OCI-LY7 (cell line): ENCODE measurements around the gene MEAK7. TPM values are rescaled to one million over a fixed set of nuclear protein-coding genes. Genes with fewer than 3 reads are reported as not detected.

ENCODE experiments used
- BruUV-seq: library from RNA; stranded (reverse); fragments of 400-500 nt; replicated peaks from 2 replicates; lab custom pipeline; 2021; lab: Mats Ljungman, UMichigan
- CTCF ChIA-PET: fragments of 300-600 bp; sonication (Branson Sonifier 250); formaldehyde crosslinking; loops from one replicate; lab custom pipeline; 2022; ENCODE audit warnings: antibody characterized with exemption; ENCODE audit not compliant: unreplicated experiment; lab: Charles Lee
- POLR2A ChIA-PET: fragments of 300-600 bp; sonication (Branson Sonifier 250); formaldehyde crosslinking; loops from one replicate; lab custom pipeline; 2022; ENCODE audit warnings: antibody characterized with exemption; lab: Charles Lee
- DNase-seq: peaks from one replicate; pipeline ENCODE4 v3.0.0-alpha.2; 2015; ENCODE audit warnings: low spot score
- H2AFZ ChIP-seq: fragments of 200-600 bp; sonication (generic), shearing (Covaris generic); 2 replicates; pipeline ENCODE4 v1.6.1; 2014; ENCODE audit warnings: mild to moderate bottlenecking, antibody characterized with exemption, low read length, moderate library complexity
- H3K27ac ChIP-seq: fragments of 200-600 bp; sonication (generic); 2 replicates; pipeline ENCODE4 v1.5.1; 2014; ENCODE audit warnings: mixed run types, low read depth, mild to moderate bottlenecking, moderate library complexity, low read length, inconsistent platforms; ENCODE audit not compliant: poor library complexity, severe bottlenecking
- H3K36me3 ChIP-seq: fragments of 200-600 bp; sonication (generic); 2 replicates; pipeline ENCODE4 v1.6.1; 2014; ENCODE audit warnings: mild to moderate bottlenecking, antibody characterized with exemption, low read length, moderate library complexity, mixed read lengths; ENCODE audit not compliant: insufficient read depth
- H3K4me1 ChIP-seq: fragments of 200-600 bp; sonication (generic); 2 replicates; pipeline ENCODE4 v1.5.1; 2014; ENCODE audit warnings: mild to moderate bottlenecking, low read length; ENCODE audit not compliant: insufficient read depth, poor library complexity, severe bottlenecking
- H3K4me2 ChIP-seq: fragments of 200-600 bp; sonication (generic); 2 replicates; pipeline ENCODE4 v1.6.1; 2014; ENCODE audit warnings: mild to moderate bottlenecking, low read length
- H3K4me3 ChIP-seq: fragments of 200-600 bp; sonication (generic); 2 replicates; pipeline ENCODE4 v1.5.1; 2014; ENCODE audit warnings: mild to moderate bottlenecking, low read depth, low read length; ENCODE audit not compliant: poor library complexity, severe bottlenecking
- H3K79me2 ChIP-seq: fragments of 200-600 bp; sonication (generic); 2 replicates; pipeline ENCODE4 v1.6.1; 2016; ENCODE audit warnings: low read depth, mild to moderate bottlenecking, low read length, moderate library complexity, mixed read lengths; ENCODE audit not compliant: insufficient read depth
- H3K9me2 ChIP-seq: fragments of 200-600 bp; sonication (generic); 2 replicates; pipeline ENCODE4 v1.6.1; 2016; ENCODE audit warnings: mild to moderate bottlenecking, low read length, mixed read lengths; ENCODE audit not compliant: insufficient read depth
- H3K9me3 ChIP-seq: fragments of 200-600 bp; sonication (generic); 2 replicates; pipeline ENCODE4 v1.6.1; 2014; ENCODE audit warnings: mild to moderate bottlenecking, mixed run types, low read length, mixed read lengths
- H4K20me1 ChIP-seq: fragments of 200-600 bp; sonication (generic); 2 replicates; pipeline ENCODE4 v1.6.1; 2014; ENCODE audit warnings: mild to moderate bottlenecking, antibody characterized with exemption, low read length, moderate library complexity, mixed read lengths; ENCODE audit not compliant: insufficient read depth
- EZH2phosphoT487 ChIP-seq: fragments of 200-600 bp; sonication (generic); IDR thresholded peaks from 2 replicates; pipeline ENCODE4 v1.6.1; 2018; ENCODE audit warnings: low read depth, borderline replicate concordance, mild to moderate bottlenecking, mixed run types, antibody characterized with exemption, low read length, moderate library complexity, mixed read lengths
- intact Hi-C: fragments of 100-400 bp; cut with micrococcal nuclease; formaldehyde crosslinking; loops from one replicate; pipeline ENCODE4 v1.10.0; 2022; ENCODE audit not compliant: unreplicated experiment
- total RNA-seq, 2 experiments: library from RNA; depleted of rRNA in 1 of 2; stranded (reverse); fragments of >200 nt in 1 of 2; shearing (Covaris generic) in 1 of 2; gene quantifications; 2 replicates each; pipeline ENCODE4 v1.2.3, GENCODE V29; 2014 to 2022
- TF ChIP-seq, protein P1 (sequence below): fragments of 200-600 bp; sonication (generic); conservative IDR thresholded peaks from 2 replicates; pipeline ENCODE4 v1.5.1; 2014; ENCODE audit warnings: mild to moderate bottlenecking, antibody characterized with exemption, low read length, moderate library complexity, mixed read lengths

Gene MEAK7
- total RNA-seq, 2 experiments from 2014 or later, result 12.0 to 20.5 TPM

DNA sequence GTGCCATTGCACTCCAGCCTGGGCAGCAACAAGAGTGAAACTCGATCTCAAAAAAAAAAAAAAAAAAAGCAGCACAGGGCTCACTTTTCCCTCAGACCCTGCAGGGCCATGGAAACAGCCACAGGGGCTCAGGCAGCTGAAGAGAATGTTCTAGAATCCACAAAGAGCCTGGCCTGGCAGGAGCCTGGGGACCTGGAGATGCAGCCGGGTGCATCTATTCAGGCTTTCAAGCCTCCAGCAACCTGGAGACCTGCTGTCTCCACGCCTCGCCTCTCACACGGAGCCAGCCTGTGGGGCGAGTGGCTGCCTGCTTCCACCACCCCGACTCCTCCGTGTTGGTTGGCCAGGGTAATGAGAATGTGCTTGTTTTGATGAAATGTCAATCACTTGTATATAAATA is 44.0 kb upstream of the MEAK7 start:
- Histone ChIP-seq H3K27ac (no peak overlapping the region), H3K4me1 (peaks cover 7% of the 10 kb centered on the region), H3K4me2 (no peak overlapping the region), H3K9me2 (no peaks in the 10 kb centered on the region), H4K20me1 (no peaks in the 10 kb centered on the region), H3K79me2 (no peaks in the 10 kb centered on the region), H2AFZ (no peak overlapping the region), H3K4me3 (no peak overlapping the region), H3K36me3 (no peaks in the 10 kb centered on the region), H3K9me3 (no peaks in the 10 kb centered on the region)
- CTCF ChIA-PET, result no interaction called here
- intact Hi-C loops, result no loop called here
- TF ChIP-seq EZH2phosphoT487, result no peak
- TF ChIP-seq, protein P1, sequence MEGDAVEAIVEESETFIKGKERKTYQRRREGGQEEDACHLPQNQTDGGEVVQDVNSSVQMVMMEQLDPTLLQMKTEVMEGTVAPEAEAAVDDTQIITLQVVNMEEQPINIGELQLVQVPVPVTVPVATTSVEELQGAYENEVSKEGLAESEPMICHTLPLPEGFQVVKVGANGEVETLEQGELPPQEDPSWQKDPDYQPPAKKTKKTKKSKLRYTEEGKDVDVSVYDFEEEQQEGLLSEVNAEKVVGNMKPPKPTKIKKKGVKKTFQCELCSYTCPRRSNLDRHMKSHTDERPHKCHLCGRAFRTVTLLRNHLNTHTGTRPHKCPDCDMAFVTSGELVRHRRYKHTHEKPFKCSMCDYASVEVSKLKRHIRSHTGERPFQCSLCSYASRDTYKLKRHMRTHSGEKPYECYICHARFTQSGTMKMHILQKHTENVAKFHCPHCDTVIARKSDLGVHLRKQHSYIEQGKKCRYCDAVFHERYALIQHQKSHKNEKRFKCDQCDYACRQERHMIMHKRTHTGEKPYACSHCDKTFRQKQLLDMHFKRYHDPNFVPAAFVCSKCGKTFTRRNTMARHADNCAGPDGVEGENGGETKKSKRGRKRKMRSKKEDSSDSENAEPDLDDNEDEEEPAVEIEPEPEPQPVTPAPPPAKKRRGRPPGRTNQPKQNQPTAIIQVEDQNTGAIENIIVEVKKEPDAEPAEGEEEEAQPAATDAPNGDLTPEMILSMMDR, result no peak
- BruUV-seq, result no TSS peak
- POLR2A ChIA-PET, result interaction anchor here (0.7 kb wide), 1 partner anchor 10 kb away, joined by 4 read pairs; no protein-coding TSS in a partner anchor
- no peak for DNase-seq

DNA sequence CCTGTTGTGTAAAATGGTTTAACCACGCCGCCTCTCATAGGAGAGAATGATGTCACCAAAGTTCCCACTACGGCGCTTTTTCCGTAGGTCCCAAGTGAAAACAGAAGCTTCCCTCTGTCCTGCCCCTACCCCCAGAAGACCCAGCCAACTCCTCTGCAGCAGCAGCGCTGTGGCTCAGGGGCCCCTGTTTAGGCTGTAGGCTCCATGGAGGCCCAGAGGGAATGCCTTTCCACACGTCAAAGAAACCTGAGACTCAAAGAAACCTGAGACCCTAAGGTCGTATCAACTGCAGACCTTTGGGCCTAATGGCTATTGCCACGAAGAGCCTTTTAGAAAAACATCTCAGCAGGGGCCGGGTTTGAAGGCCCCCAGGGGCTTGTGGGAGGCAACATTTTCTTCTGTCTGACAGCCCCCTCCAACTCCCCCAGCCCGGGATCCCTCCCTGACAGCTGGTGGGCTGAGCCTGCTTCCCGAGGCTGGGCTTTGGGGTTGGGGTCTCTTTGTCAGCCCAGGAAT is 43.1 kb upstream of the MEAK7 start:
- H4K20me1 ChIP-seq, result no peaks in the 10 kb centered on the region
- H3K4me1 ChIP-seq, result peaks cover 7% of the 10 kb centered on the region
- BruUV-seq, result no TSS peak
- ChIA-PET CTCF (interaction anchor here (0.6 kb wide), 1 partner anchor 407 kb away, joined by 3 read pairs; no protein-coding TSS in a partner anchor), POLR2A (interaction anchor here (0.7 kb wide), 1 partner anchor 11 kb away, joined by 4 read pairs; no protein-coding TSS in a partner anchor)
- H3K9me2 ChIP-seq, result no peaks in the 10 kb centered on the region
- no peak overlapping the region for H3K4me2 ChIP-seq
- H2AFZ ChIP-seq, result no peak overlapping the region
- H3K27ac ChIP-seq, result no peak overlapping the region
- H3K79me2 ChIP-seq, result no peaks in the 10 kb centered on the region
- no peak for DNase-seq
- H3K36me3 ChIP-seq, result no peaks in the 10 kb centered on the region
- TF ChIP-seq EZH2phosphoT487, result no peak
- TF ChIP-seq, protein P1, result no peak
- H3K4me3 ChIP-seq, result no peak overlapping the region
- no peaks in the 10 kb centered on the region for H3K9me3 ChIP-seq
- intact Hi-C loops, result no loop called here

DNA sequence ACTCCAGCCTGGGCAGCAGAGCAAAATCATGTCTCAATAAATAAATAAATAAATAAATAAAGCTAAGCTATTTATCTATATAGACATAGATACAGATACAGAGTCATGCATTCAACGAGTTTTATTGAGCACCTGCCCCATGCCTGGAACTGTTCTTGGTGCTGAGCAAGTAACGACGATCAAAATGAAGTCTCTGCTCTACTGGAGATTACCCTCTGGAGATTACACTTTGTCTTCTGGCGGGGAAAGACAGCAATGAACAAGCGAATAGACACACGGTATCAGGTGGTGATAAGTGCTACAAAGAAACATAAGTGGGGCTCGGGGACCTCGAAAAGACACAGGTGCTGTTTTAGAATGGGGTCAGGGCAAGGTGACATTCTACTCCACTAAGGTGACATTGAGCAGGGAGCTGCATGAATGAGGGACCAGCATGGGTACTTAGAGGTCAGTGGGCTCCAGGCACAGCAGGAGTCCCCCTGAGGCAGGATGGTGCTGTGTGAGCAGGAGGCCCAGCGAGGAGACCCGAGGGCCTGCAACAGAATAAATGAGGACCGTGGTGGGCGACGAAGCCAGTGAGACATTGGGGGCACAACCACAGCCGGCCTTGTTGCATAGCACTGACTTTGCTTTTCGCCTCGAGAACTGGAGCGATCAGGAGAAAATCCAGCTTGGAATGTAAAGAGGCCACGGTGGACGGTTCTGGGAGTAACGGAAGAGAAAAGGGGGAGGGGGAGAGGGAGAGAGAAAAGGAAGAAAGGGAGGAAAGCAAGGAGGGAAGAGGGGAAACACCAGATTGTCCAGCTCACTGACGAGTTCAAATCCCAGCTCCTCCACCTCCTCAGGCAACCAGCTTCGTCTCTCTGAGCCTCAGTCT is 42.4 kb upstream of the MEAK7 start:
- CTCF ChIA-PET, result no interaction called here
- no peak for DNase-seq
- Histone ChIP-seq H4K20me1 (no peaks in the 10 kb centered on the region), H3K4me3 (no peak overlapping the region), H3K9me3 (no peaks in the 10 kb centered on the region), H3K4me1 (peaks cover 3% of the 10 kb centered on the region), H3K9me2 (no peaks in the 10 kb centered on the region), H3K79me2 (no peaks in the 10 kb centered on the region), H2AFZ (no peak overlapping the region), H3K27ac (no peak overlapping the region), H3K36me3 (no peaks in the 10 kb centered on the region), H3K4me2 (no peak overlapping the region)
- intact Hi-C loops, result no loop called here
- no TSS peak for BruUV-seq
- TF ChIP-seq, protein P1, result no peak
- TF ChIP-seq EZH2phosphoT487, result no peak
- POLR2A ChIA-PET, result interaction anchor here (0.6 kb wide), 1 partner anchor 379 kb away, joined by 3 read pairs; no protein-coding TSS in a partner anchor
